NCI-H2196 treated with DMSO at 0.1 percent for 48 hours (cell line): ENCODE measurements around the gene MYO15A.
A peak's percentile ranks its signal among the peaks of the same experiment; 100 is the strongest.

ENCODE experiments used
- DNase-seq: peaks from one replicate; lab custom pipeline; 2025; ENCODE audit not compliant: unreplicated experiment; lab: John Stamatoyannopoulos, UW

MYO15A gene, protein sequence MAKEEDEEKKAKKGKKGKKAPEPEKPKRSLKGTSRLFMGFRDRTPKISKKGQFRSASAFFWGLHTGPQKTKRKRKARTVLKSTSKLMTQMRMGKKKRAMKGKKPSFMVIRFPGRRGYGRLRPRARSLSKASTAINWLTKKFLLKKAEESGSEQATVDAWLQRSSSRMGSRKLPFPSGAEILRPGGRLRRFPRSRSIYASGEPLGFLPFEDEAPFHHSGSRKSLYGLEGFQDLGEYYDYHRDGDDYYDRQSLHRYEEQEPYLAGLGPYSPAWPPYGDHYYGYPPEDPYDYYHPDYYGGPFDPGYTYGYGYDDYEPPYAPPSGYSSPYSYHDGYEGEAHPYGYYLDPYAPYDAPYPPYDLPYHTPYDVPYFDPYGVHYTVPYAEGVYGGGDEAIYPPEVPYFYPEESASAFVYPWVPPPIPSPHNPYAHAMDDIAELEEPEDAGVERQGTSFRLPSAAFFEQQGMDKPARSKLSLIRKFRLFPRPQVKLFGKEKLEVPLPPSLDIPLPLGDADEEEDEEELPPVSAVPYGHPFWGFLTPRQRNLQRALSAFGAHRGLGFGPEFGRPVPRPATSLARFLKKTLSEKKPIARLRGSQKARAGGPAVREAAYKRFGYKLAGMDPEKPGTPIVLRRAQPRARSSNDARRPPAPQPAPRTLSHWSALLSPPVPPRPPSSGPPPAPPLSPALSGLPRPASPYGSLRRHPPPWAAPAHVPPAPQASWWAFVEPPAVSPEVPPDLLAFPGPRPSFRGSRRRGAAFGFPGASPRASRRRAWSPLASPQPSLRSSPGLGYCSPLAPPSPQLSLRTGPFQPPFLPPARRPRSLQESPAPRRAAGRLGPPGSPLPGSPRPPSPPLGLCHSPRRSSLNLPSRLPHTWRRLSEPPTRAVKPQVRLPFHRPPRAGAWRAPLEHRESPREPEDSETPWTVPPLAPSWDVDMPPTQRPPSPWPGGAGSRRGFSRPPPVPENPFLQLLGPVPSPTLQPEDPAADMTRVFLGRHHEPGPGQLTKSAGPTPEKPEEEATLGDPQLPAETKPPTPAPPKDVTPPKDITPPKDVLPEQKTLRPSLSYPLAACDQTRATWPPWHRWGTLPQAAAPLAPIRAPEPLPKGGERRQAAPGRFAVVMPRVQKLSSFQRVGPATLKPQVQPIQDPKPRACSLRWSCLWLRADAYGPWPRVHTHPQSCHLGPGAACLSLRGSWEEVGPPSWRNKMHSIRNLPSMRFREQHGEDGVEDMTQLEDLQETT (N-terminal part only)

GRCh38 chr17:18108401-18109312, at the start of gene MYO15A:
Gene MYO15A, plus strand, starts transcription at chr17:18108756. Its CDS starts 10,045 bp downstream, at chr17:18118801.
- DNase-seq, result no peak

- no peak for DNase-seq
Measured at GRCh38 chr17:18059283-18059682, 49.3 kb upstream of the MYO15A start.

DNA sequence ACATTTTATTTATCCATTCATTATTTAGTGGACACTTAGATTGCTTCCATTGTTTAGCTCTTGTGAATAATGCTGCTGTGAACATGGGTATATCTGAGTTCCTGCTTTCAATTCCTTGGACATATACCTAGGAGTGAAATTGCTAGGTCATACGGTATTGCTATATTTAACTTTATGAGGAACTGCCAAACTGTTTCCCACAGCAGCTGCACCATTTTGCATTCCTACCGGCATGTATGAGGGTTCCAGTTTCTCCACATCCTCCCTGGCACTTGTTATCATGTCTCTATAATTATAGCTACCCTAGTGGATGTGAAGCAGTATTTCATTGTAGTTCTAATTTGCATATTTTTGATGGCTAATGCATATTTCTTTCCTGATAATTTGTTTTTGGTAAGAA, 44.5 kb upstream of the MYO15A start:
- DNase-seq, result no peak

- no peak for DNase-seq
Measured at GRCh38 chr17:18065546-18065945, 43.0 kb upstream of the MYO15A start.

- DNase-seq, result no peak
Measured at GRCh38 chr17:18066866-18067265, 41.7 kb upstream of the MYO15A start.

- DNase-seq, result no peak
Measured at GRCh38 chr17:18069101-18069500, 39.5 kb upstream of the MYO15A start.

DNA sequence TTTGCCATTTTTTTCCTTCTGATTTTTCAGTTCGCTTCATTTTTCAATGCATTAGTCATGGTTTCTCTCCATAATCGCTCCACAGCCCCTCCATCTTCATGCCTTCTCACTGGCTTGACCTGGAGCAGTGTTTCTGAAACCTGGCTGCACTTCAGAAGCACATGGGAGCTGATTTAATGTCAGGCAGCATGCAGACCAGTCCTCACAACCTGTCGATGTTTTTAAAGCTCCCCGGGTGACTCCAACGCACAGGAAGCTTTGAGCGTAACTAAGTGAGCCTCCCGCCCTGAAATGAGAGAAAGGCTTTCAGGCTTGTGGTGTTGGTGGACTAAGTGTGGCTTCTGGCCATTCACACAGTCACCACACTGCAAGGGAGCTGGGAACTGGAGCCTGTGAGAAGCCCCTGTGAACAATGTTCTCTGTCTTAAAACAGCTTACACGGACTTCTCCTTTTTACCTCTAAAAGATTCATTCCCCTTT, 37.7 kb upstream of the MYO15A start:
- DNase-seq, result no peak

DNA sequence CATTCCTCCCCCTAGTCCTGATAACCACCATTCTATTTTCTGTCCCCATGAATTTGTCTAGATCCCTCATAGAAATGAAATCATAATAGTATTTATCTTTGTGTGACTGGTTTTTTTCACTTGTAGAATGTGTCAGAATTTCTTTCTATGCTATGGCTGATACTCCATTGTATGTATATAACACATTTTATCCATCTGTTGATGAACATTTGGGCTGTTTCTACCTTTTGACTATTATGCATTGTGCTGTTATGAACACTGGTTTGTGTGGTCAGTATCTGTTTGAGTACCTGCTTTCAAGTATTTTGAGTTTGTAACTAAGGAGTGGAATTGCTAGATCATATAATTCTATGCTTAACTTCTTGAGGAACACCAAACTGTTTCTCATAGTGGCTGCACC, 36.8 kb upstream of the MYO15A start:
- DNase-seq, result no peak

DNA sequence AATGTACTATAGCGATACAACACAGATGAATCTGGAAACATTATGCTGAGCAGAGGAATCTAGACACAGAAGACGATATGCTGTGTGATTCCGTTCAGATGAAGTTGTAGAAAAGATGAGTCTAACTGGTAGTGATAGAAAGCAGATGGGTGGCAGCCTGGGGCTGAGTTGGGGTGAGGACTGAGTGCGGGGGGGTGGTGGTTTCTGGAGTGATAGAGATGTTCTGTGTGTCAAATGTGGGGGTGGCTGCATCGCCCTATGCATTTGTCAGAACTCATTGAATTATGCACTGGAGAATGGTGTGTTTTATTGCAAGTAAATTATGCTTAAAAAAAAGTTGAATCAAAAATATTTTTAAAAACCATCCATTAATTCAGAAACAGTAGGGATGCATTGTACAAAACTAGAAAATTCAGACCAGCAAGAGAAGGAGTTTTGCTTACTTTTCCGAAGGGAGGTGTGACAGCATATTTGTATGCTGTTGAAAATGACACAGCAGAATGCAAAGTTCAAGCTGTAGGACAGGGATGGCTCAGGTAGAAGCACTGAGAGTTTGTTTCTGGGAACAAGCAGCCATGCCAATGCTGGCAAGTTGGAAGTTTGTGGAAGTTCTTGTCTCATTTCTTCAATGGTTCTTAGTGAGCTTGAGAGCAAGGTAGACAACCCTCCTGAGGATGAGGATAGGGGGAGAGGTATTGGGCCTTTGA, 33.8 kb upstream of the MYO15A start:
- DNase-seq, result no peak

GRCh38 chr17:18076936-18077335, 31.6 kb upstream of the MYO15A start:
- DNase-seq, result no peak

- DNase-seq, result no peak
Measured at GRCh38 chr17:18079543-18079942, 29.0 kb upstream of the MYO15A start.

DNA sequence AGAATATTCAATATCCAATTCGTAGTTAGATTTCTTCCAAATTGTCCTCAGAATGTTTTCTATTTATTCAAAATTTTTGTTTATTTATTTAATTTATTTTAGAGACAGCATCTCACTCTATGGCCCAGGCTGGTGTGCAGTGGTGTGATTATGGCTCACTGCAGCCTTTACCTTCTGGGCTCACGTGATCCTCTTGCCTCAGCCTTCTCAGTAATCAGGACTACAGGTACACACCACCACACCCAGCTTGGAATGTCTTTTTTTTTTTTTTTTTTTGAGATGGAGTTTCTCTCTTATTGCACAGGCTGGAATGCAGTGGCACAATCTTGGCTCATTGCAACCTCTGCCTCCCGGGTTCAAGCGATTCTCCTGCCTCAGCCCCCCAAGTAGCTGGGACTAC, 24.3 kb upstream of the MYO15A start:
- DNase-seq, result no peak

GRCh38 chr17:18087610-18088491, 20.7 kb upstream of the MYO15A start, which contains the start of gene DRG2:
Gene DRG2, plus strand, starts transcription at chr17:18087948. Its CDS starts 76 bp downstream, at chr17:18088024.
- peak; percentile 33 for DNase-seq

- no peak for DNase-seq
Measured at GRCh38 chr17:18089613-18090012, 18.9 kb upstream of the MYO15A start.

GRCh38 chr17:18093616-18094408, 14.7 kb upstream of the MYO15A start:
- no peak for DNase-seq

DNA sequence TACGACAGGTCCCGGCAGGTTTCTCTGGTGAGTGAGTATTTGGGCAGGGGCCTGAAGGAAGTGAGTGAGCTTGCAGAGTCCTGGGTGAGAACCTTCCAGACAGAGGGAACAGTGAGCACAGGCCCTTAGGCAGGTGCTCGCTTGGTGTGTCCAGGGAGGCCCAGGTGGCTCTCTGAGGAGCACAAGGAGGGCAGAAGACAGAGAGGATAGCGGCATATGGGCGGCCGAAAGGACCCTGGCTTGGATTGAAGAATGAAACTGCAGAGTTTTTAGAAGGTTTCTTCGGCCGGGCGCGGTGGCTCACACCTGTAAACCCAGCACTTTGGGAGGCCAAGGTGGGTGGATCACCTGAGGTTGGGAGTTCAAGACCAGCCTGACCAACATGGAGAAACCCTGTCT, 14.1 kb upstream of the MYO15A start:
- no peak for DNase-seq

- no peak for DNase-seq
Measured at GRCh38 chr17:18099516-18099915, 9.0 kb upstream of the MYO15A start.

DNA sequence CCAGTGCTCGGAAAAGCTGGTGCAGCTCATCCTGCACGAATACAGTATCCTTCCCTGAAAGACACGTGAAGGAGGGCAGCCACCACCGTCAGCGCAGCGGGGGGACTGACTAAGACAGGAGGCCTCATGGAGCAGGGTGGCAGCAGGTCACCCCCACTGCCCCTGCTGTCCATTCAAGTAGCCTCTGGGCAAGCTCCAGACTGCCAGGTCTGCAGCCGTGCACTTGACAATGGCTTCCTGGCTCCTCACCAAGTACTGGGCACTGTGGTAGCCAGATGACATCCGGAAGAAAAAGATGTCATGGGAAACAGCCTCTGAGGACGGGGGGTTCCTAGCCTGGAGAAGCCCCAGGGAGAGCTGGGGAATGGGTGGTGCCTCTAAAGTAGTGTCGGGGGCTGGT, 7.9 kb upstream of the MYO15A start:
- no peak for DNase-seq
